GM21528 (cell line): ENCODE results near the gene TSPAN1.
A peak's percentile ranks its signal among the peaks of the same experiment; 100 is the strongest.

ENCODE experiments used
- ATAC-seq: cut with Tn5 transposase; IDR thresholded peaks from one replicate; pipeline ENCODE4 v1.9.1; 2021; ENCODE audit warnings: mild to moderate bottlenecking, moderate library complexity; ENCODE audit not compliant: unreplicated experiment, low FRiP score

TSPAN1 gene

GRCh38 chr1:46174448-46175231 is at the start of gene TSPAN1:
TSPAN1 (plus strand) TSS chr1:46175087; CDS start chr1:46181108, 6,021 bp downstream.
- ATAC-seq: no peak

- ATAC-seq: no peak
Measured at GRCh38 chr1:46128344-46128743, 46.5 kb upstream of the TSPAN1 start.

- no peak for ATAC-seq
Measured at GRCh38 chr1:46130121-46130520, 44.8 kb upstream of the TSPAN1 start.

- no peak for ATAC-seq
Measured at GRCh38 chr1:46130606-46131005, 44.3 kb upstream of the TSPAN1 start.

- no peak for ATAC-seq
Measured at GRCh38 chr1:46131093-46131492, 43.8 kb upstream of the TSPAN1 start.

- no peak for ATAC-seq
Measured at GRCh38 chr1:46131712-46132528, 43.0 kb upstream of the TSPAN1 start.

- ATAC-seq: peak; percentile 84
Measured at GRCh38 chr1:46132529-46133180, 42.2 kb upstream of the TSPAN1 start, which contains the start of gene PIK3R3. PIK3R3 (minus strand) TSS chr1:46132629; CDS start chr1:46131952, 677 bp downstream.

GRCh38 chr1:46133181-46133658 is 41.7 kb upstream of the TSPAN1 start:
- ATAC-seq: peak; percentile 57

- no peak for ATAC-seq
Measured at GRCh38 chr1:46133781-46134350, 41.0 kb upstream of the TSPAN1 start.

- ATAC-seq: no peak
Measured at GRCh38 chr1:46134660-46135331, 40.1 kb upstream of the TSPAN1 start.

GRCh38 chr1:46136711-46137110 is 38.2 kb upstream of the TSPAN1 start:
- no peak for ATAC-seq

GRCh38 chr1:46137916-46138315 is 37.0 kb upstream of the TSPAN1 start:
- ATAC-seq: no peak

- ATAC-seq: no peak
Measured at GRCh38 chr1:46148318-46148717, 26.6 kb upstream of the TSPAN1 start.

- no peak for ATAC-seq
Measured at GRCh38 chr1:46150085-46150484, 24.8 kb upstream of the TSPAN1 start.

- ATAC-seq: no peak
Measured at GRCh38 chr1:46152016-46152415, 22.9 kb upstream of the TSPAN1 start.

- no peak for ATAC-seq
Measured at GRCh38 chr1:46153228-46153627, 21.7 kb upstream of the TSPAN1 start.

- no peak for ATAC-seq
Measured at GRCh38 chr1:46153732-46154131, 21.2 kb upstream of the TSPAN1 start.

- no peak for ATAC-seq
Measured at GRCh38 chr1:46157916-46158311, 17.0 kb upstream of the TSPAN1 start.

- ATAC-seq: peak; percentile 52
Measured at GRCh38 chr1:46158312-46159281, 16.3 kb upstream of the TSPAN1 start.
